A673 (cell line): ENCODE data around the gene SCAF1. TPM values are rescaled to one million over a fixed set of nuclear protein-coding genes. Genes with fewer than 3 reads are reported as not detected.
"Not testable (repeated sequence)": the region's sequence is repeated elsewhere in the genome, so short reads cannot be mapped to it uniquely, and the experiment has no call there.

ENCODE experiments used
- BruUV-seq: library from RNA; stranded (reverse); fragments of 400-500 nt; replicated peaks from 2 replicates; lab custom pipeline; 2021; lab: Mats Ljungman, UMichigan
- CTCF ChIA-PET: fragments of 300-600 bp; sonication (Branson Sonifier 250); formaldehyde crosslinking; loops from one replicate; lab custom pipeline; 2022; ENCODE audit warnings: antibody characterized with exemption; lab: Charles Lee
- POLR2A ChIA-PET: fragments of 300-600 bp; sonication (Branson Sonifier 250); formaldehyde crosslinking; loops from one replicate; lab custom pipeline; 2022; ENCODE audit warnings: antibody characterized with exemption; ENCODE audit not compliant: low non-redundant PET; lab: Charles Lee
- DNase-seq: peaks from one replicate; pipeline ENCODE4 v3.0.0-alpha.2; 2015; ENCODE audit warnings: low spot score
- H3K27ac ChIP-seq: fragments of 200-600 bp; sonication (generic); 2 replicates; pipeline ENCODE4 v1.5.1; 2016; ENCODE audit warnings: mixed run types, low read depth, mild to moderate bottlenecking, mixed read lengths, antibody characterized with exemption, low read length; ENCODE audit not compliant: poor library complexity, severe bottlenecking
- H3K27me3 ChIP-seq: fragments of 200-600 bp; sonication (generic); replicated peaks from 2 replicates; pipeline ENCODE4 v1.6.1; 2017; ENCODE audit warnings: mixed run types, low read depth, mild to moderate bottlenecking, mixed read lengths, antibody characterized with exemption, low read length; ENCODE audit not compliant: insufficient read depth, poor library complexity
- H3K36me3 ChIP-seq: fragments of 200-600 bp; sonication (generic); 2 replicates; pipeline ENCODE4 v1.6.1; 2016; ENCODE audit warnings: mixed run types, mild to moderate bottlenecking, mixed read lengths, antibody characterized with exemption, low read length; ENCODE audit not compliant: insufficient read depth, poor library complexity, severe bottlenecking
- H3K4me1 ChIP-seq: fragments of 200-600 bp; sonication (generic); 2 replicates; pipeline ENCODE4 v1.6.1; 2017; ENCODE audit warnings: mixed run types, mild to moderate bottlenecking, mixed read lengths, antibody characterized with exemption, low read length; ENCODE audit not compliant: insufficient read depth, poor library complexity, severe bottlenecking
- H3K4me3 ChIP-seq: fragments of 200-600 bp; sonication (generic); 2 replicates; pipeline ENCODE4 v1.5.1; 2016; ENCODE audit warnings: low read depth, mixed run types, mild to moderate bottlenecking, mixed read lengths, low read length; ENCODE audit not compliant: poor library complexity, severe bottlenecking
- H3K9me3 ChIP-seq: fragments of 200-600 bp; sonication (generic); 2 replicates; pipeline ENCODE4 v1.6.1; 2016; ENCODE audit warnings: mixed run types, low read depth, mild to moderate bottlenecking, mixed read lengths, antibody characterized with exemption, low read length; ENCODE audit not compliant: poor library complexity, severe bottlenecking
- CTCF ChIP-seq: fragments of 300-800, 200-600 bp; sonication (generic); conservative IDR thresholded peaks from 2 replicates; pipeline ENCODE4 v1.5.1; 2017; ENCODE audit warnings: low read depth, mild to moderate bottlenecking, antibody characterized with exemption, low read length, moderate library complexity, mixed read lengths
- EZH2 ChIP-seq: fragments of 200-600 bp; sonication (generic); IDR thresholded peaks from 2 replicates; pipeline ENCODE4 v1.6.1; 2017; ENCODE audit warnings: borderline replicate concordance, low read depth, mild to moderate bottlenecking, mixed read lengths, antibody characterized with exemption, low read length; ENCODE audit not compliant: poor library complexity, severe bottlenecking
- intact Hi-C: fragments of 100-400 bp; cut with micrococcal nuclease; formaldehyde crosslinking; loops from one replicate; pipeline ENCODE4 v1.10.0; 2022; ENCODE audit not compliant: unreplicated experiment
- total RNA-seq: library from RNA; stranded (reverse); gene quantifications from 2 replicates; pipeline ENCODE4 v1.2.3, GENCODE V29; 2021

The SCAF1 gene
- total RNA-seq, 1 experiment from 2014 or later, result 98.2 TPM

DNA sequence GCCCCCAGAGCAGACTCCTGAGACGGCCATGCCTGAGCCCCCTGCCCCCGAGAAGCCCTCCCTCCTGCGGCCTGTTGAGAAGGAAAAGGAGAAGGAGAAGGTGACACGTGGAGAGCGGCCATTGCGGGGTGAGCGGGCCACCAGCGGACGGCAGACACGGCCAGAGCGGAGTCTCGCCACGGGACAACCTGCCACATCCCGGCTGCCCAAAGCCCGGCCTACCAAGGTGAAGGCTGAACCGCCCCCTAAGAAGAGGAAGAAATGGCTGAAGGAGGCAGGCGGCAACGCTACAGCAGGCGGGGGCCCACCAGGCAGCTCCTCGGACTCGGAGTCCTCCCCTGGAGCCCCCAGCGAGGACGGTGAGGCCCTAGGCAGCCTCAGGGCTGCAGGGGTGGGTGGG lies 26.1 kb upstream of the SCAF1 start:
- intact Hi-C loops, result no loop called here
- Histone ChIP-seq H3K4me3 (no peak overlapping the region), H3K36me3 (peaks cover 57% of the 10 kb centered on the region), H3K27ac (no peak overlapping the region), H3K4me1 (no peaks in the 10 kb centered on the region), H3K27me3 (no peaks in the 10 kb centered on the region), H3K9me3 (no peaks in the 10 kb centered on the region)
- ChIA-PET POLR2A (interaction anchor here (0.6 kb wide), 1 partner anchor 1111 kb away, joined by 7 read pairs; no protein-coding TSS in a partner anchor), CTCF (no interaction called here)
- TF ChIP-seq CTCF (no peak), EZH2 (no peak)
- DNase-seq, result no peak
- no TSS peak for BruUV-seq

- no peak overlapping the region for H3K27ac ChIP-seq
- no peaks in the 10 kb centered on the region for H3K27me3 ChIP-seq
- no peak for DNase-seq
- no peaks in the 10 kb centered on the region for H3K4me1 ChIP-seq
- no peaks in the 10 kb centered on the region for H3K9me3 ChIP-seq
- CTCF ChIA-PET, result no interaction called here
- BruUV-seq, result no TSS peak
- intact Hi-C loops, result no loop called here
- no peak overlapping the region for H3K4me3 ChIP-seq
- POLR2A ChIA-PET, result no interaction called here
- TF ChIP-seq CTCF (no peak), EZH2 (no peak)
- H3K36me3 ChIP-seq, result peaks cover 59% of the 10 kb centered on the region
Measured at GRCh38 chr19:49616532-49616931, 25.5 kb upstream of the SCAF1 start.

DNA sequence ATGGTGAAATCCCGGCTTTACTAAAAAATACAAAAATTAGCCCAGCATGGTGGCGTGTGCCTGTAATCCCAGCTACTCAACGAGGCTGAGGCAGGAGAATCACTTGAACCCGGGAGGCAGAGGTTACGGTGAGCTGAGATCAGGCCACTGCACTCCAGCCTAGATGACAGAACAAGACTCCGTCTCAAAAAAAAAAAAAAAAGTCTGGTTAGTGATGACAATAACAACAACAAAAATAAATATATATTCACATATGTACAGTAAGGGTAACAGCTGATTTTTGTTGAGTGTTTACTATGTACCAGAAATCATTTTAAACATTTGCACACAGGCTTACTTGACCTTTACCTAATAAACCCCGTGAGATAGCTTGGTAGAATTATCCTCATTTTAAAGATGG lies 25.1 kb upstream of the SCAF1 start:
- BruUV-seq, result no TSS peak
- H3K36me3 ChIP-seq, result peaks cover 62% of the 10 kb centered on the region
- no peak overlapping the region for H3K4me3 ChIP-seq
- H3K27me3 ChIP-seq, result no peaks in the 10 kb centered on the region
- TF ChIP-seq CTCF (no peak), EZH2 (no peak)
- H3K9me3 ChIP-seq, result no peaks in the 10 kb centered on the region
- ChIA-PET POLR2A (no interaction called here), CTCF (no interaction called here)
- no peaks in the 10 kb centered on the region for H3K4me1 ChIP-seq
- intact Hi-C loops, result no loop called here
- no peak for DNase-seq
- no peak overlapping the region for H3K27ac ChIP-seq

DNA sequence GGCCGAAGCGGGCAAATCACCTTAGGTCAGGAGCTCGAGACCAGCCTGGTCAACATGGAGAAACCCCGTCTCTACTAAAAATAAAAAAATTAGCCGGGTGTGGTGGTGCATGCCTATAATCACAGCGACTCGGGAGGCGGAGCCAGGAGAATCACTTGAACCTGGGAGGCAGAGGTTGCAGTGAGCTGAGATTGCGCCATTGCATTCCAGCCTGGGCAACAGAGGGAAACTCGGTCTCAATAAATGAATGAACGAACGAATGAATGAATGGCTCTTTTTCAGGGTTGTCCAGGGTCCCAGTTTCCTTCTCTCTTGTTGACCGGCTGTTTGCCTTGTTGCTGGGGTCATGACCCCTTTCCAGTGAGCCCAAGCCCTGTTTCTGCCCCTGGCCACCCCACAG lies 24.1 kb upstream of the SCAF1 start:
- DNase-seq, H3K27ac ChIP-seq, POLR2A ChIA-PET, H3K4me1 ChIP-seq, H3K4me3 ChIP-seq, CTCF ChIA-PET, H3K9me3 ChIP-seq, H3K27me3 ChIP-seq, BruUV-seq, intact Hi-C loops: not testable (repeated sequence)
- H3K36me3 ChIP-seq, result peaks cover 62% of the 10 kb centered on the region
